DMS114 treated with DMSO at 0.1 percent for 48 hours (cell line): ENCODE results near the gene CADPS.

Experiments
- DNase-seq: peaks from one replicate; lab custom pipeline; 2025; ENCODE audit not compliant: unreplicated experiment; lab: John Stamatoyannopoulos, UW

The CADPS gene

GRCh38 chr3:62815981-62816380 is 59.2 kb downstream of the CADPS start:
- DNase-seq = no peak

DNA sequence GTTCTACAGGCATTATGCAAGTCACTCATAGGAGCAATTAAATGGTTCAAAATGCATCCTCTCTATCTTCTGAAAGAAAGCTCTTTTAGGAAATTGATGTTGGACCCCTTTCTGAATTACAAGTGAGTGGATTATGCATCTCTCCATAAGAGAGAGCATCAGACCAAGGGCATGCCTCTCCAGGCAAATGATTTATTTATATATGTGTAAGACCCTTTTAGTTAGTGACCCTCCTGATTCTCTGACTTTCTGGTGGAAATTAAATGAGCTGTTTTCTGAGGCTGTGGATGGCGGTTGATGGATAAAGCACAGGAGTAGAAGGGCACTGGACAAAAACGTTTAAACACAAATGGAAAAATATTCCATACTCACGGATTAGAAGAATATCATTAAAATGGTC is 62.6 kb downstream of the CADPS start:
- no peak for DNase-seq

DNA sequence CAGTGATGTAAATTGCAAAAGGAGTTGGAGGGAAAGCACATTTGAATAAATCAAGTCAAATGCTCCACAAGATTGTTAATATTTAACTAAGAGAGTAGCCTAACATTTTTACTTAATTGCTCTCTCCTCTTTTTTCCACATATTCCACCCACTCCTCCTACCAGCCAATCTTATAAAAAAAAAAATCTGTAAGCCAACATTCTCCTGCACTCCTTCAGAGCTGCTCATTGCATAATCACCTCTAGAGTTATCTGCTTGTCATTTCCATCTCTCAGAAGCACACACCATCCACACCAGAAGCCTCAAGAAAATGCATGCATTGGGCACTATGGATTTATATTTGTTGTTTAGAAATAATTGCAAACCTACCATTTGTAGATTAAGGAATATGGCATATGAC is 64.1 kb downstream of the CADPS start:
- no peak for DNase-seq

GRCh38 chr3:62809369-62809768 is 65.8 kb downstream of the CADPS start:
- DNase-seq = no peak

DNA sequence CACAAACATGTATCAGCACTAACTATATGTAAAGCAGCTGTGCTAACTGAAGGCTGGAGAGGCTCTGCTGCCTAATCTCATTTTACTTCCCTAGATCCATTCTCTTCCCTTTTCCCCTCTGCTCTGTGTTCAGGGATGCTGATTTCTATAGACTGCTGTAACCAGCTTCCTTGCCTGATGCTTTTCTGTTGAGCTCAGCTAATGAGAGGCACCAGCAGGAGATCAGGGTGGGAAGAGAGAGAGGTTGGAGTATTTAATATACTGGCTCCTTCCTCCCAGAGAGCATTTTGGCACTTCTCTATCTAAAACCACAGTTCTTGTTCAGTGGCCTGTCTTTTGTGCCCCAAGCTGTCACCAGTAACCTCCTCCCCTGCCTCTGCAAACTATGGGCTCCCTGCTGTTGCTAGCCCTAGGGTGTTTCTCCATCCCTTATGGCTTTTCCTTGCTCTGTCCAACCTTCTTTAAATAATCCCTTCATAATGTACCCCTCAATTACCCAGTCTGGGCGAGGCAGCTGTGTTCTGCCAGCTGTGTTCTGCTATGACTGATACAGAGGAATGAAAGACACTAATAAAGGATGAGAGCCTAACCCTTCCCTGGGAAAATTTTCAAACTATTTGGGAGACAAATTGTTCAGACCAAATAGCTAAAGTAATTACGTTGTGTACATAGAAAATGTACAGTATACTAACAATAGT is 69.5 kb downstream of the CADPS start:
- no peak for DNase-seq

DNA sequence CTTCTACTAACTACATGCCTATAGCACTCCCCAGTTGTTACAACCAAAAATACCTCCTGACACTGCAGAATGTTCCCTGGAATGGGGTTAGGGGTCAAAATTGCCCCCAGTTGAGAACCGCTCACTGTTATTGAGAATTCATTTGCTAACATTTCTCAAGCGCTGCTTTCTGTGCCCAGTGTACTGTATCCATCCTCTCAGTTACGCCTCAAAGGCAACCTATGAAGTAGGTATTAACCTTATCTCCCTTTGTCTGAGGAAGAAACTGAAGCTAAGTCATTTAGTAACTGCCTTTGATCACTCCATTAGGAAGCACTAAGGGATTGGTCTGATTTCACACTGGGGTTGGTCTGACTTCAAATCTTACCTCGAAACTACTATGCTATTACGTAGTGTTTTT is 70.1 kb downstream of the CADPS start:
- DNase-seq = no peak

GRCh38 chr3:62803276-62803675 is 71.9 kb downstream of the CADPS start:
- no peak for DNase-seq

GRCh38 chr3:62798000-62798399 is 77.2 kb downstream of the CADPS start:
- DNase-seq = no peak

DNA sequence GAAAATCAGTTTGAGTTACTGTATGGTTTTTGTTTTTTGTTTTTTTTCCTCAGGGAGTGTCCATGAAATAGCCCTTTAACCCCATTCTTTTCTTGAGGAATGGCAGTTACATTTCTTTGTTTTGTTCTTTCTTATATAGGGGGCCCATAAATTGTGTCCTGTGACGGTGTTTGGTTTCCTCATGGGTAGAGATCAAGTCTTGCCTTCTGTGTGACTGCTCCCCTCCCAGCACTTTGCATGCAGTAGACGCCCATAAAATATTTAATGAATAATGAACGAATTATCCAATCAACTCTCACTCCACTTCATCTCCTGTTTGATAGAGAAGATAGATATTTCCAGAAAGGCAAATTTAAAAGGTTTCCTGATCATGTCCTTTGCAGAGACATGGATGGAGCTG is 78.1 kb downstream of the CADPS start:
- no peak for DNase-seq

DNA sequence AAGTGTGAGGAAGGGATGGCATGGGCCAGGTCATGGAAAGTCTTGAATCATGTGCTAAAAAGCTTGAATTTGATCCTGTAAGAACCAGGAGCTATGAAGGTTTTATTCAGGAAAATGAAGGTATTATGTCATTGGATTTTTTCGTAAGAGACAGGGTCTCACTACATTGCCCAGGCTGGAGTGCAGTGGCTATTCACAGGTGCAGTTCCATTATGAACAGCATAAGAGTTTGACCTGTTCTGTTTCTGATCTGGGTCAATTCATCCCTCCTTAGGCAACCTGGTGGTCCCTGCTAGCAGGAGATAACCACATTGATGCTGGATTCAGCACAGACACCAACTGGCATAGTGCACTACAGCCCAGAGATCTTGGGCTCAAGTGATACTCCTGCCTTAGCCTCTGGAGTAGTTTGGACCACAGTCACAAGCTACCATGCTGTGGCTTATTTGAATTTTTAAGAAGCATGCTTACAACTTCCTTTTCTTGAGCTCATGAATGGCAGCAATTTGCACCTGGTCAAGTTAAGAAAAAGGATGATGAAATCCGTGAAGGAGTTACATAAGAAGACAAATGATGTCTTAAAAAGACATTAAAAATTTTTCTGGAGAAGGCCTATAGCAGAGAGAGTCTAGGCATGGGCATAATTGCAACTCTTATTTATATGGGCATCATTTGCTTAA is 79.1 kb downstream of the CADPS start:
- no peak for DNase-seq

DNA sequence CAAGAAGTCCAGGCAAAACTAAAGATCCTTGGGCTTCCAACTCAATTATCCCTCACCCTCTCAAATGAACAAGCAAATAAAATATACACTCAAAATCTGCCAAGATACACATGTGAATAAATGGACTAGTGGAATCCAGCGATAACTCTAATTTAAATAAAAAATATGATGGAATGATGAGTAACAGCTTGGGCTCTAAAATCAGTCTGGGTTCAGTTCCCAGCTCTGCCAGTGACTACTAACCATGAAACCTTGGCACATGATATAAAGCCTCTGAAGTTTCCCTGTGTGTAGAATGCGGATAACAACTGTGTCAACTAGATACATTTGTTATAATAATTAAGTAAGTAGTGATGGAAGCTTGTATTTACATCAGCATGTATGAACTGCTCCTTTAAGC is 81.3 kb downstream of the CADPS start:
- no peak for DNase-seq

DNA sequence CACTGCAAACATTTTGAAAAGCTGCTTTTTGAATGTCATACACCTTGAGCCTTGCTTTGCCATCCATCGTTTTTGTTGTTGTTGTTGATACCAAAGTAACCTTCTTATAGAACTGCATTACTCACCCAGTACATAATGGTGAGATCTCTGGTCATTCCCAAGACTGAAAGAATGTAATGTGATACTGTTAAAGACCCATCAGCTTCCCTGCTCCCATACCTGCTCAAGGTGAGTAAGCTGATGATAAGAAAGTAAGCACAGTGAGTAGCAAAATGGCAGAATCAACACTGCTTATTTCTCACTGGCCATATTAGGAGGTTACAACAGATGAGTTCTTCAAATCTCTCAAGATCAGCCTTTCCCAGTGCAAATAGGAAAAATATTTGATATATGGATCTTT is 89.8 kb downstream of the CADPS start:
- DNase-seq = no peak

DNA sequence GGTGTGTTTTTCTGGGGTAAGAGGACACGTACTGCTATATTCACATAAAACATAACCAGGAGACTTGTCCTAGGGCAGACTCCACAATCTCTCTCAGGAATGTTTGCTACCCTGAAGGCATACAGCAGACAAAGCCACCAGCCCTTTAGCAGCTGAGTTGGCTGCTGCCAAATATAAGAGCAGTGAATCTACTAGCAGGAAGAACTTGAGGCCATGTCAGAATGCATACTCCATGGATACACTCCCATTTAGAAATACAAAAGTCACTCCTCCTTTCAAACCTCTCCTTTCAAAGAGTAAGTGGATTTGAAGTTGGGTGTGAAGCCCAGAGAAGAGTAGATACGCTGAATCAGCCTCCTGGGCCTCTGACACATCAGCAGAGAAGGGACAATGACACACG is 94.1 kb downstream of the CADPS start:
- no peak for DNase-seq

- DNase-seq = no peak
Measured at GRCh38 chr3:62777674-62778073, 97.5 kb downstream of the CADPS start.

GRCh38 chr3:62777130-62777529 is 98.1 kb downstream of the CADPS start:
- DNase-seq = no peak

DNA sequence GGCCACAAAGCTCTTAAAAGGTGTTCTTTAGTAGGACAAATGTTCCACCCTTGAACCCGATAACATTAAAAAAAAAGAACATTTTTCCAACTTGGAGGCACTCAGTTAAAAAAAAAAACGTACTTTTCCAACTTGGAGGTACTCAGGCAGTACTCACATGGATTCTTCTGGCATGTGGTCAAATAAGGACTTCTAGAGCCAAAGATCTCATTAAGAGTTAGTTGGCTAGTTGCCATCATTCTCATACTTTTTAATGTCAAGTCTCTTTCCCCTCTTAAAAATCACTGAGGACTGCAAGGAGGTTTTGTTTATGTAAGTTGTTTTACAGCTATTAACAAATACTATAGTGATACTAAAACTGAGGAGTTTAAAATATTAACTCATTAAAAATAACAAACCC is 101.0 kb downstream of the CADPS start:
- DNase-seq = no peak

- no peak for DNase-seq
Measured at GRCh38 chr3:62771331-62772072, 103.7 kb downstream of the CADPS start.

GRCh38 chr3:62768896-62769295 is 106.3 kb downstream of the CADPS start:
- no peak for DNase-seq

DNA sequence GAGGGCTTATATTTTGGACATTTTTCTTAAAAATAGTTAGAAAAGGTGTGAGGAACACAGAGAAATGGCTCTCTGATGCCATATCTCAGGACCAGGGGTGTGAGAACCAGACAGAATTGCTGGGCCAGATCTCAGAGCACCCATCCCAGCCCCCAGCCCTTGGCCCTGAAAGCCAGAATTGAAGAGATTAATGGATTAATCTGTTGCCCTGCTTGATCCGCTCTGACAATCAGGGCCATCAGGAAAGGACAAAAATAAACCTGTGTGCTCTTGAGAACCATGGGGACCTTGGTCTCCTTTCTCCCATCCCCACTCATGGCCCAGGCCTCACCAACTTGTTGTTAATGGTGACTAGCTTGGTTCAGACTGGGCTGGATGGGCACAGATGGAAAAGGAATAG is 113.5 kb downstream of the CADPS start:
- no peak for DNase-seq

GRCh38 chr3:62761311-62761710 is 113.9 kb downstream of the CADPS start:
- DNase-seq = no peak

- no peak for DNase-seq
Measured at GRCh38 chr3:62758296-62759066, 116.7 kb downstream of the CADPS start.

DNA sequence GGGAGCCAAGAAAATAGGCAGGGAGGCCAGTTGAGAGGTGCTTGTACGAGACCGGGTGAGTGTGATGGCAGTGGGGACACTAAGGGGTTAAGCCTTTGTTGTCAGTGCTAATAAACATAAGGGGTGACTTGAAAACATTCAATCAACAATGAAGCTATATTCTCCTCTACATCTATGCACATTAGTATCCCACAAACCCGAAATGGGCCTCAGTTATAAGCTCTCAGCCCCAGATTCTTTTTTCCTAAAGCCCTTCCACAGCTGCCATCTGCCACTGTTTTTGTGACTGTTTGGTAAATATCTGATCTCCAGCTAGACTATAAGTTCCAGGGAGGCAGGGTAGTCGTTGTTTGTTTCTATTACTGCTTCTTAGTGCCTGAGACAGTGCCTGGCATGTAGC is 118.2 kb downstream of the CADPS start:
- no peak for DNase-seq
